Measurements from ENCODE around the gene GNB1.
A peak's percentile ranks its signal among the peaks of the same experiment; 100 is the strongest.

The GNB1 gene

GRCh38 chr1:1794999-1795398 is 95.9 kb downstream of the GNB1 start:
- Histone ChIP-seq H3K9ac (ENCODE audit: low read depth, low read length) (no peak overlapping the region), H2AFZ (ENCODE audit: low read depth, low read length) (no peak overlapping the region), H3K27ac (ENCODE audit: low read length) (no peak overlapping the region), H4K20me1 (ENCODE audit: insufficient read depth, low read length) (peaks cover 63% of the 10 kb centered on the region), H3K36me3 (ENCODE audit: insufficient read depth, low read length) (peaks cover 91% of the 10 kb centered on the region), H3K27me3 (ENCODE audit: insufficient read depth, low read length, poor library complexity) (no peaks in the 10 kb centered on the region), H3K4me1 (ENCODE audit: insufficient read depth, low read length) (no peaks in the 10 kb centered on the region), H3K4me2 (ENCODE audit: insufficient read depth, low read length) (no peak overlapping the region), H3K9me3 (ENCODE audit: insufficient read depth, low read length, severe bottlenecking) (no peaks in the 10 kb centered on the region), H3K4me3 (ENCODE audit: low read depth in 1 of 2, low read length in 2 of 2) (no peak overlapping the region), H3K79me2 (ENCODE audit: insufficient read depth, low read length) (peaks cover 73% of the 10 kb centered on the region)
- ATAC-seq (ENCODE audit: insufficient read depth, low read depth): no peak
- TF ChIP-seq CTCF (IDR thresholded peaks at IDR 0.05; ENCODE audit: borderline replicate concordance, extremely low read depth, low read length, poor library complexity, severe bottlenecking) (peak; percentile 5), EZH2 (IDR thresholded peaks at IDR 0.05; ENCODE audit: borderline replicate concordance, low read depth, low read length, severe bottlenecking) (no peak)
- no peak for DNase-seq

- Histone ChIP-seq H3K4me3 (ENCODE audit: low read depth in 1 of 2, low read length in 2 of 2) (no peak overlapping the region), H3K27me3 (ENCODE audit: insufficient read depth, low read length, poor library complexity) (no peaks in the 10 kb centered on the region), H4K20me1 (ENCODE audit: insufficient read depth, low read length) (peaks cover 59% of the 10 kb centered on the region), H2AFZ (ENCODE audit: low read depth, low read length) (no peak overlapping the region), H3K27ac (ENCODE audit: low read length) (no peak overlapping the region), H3K4me2 (ENCODE audit: insufficient read depth, low read length) (no peak overlapping the region), H3K9ac (ENCODE audit: low read depth, low read length) (no peak overlapping the region), H3K4me1 (ENCODE audit: insufficient read depth, low read length) (no peaks in the 10 kb centered on the region), H3K79me2 (ENCODE audit: insufficient read depth, low read length) (peaks cover 65% of the 10 kb centered on the region), H3K36me3 (ENCODE audit: insufficient read depth, low read length) (peaks cover 95% of the 10 kb centered on the region), H3K9me3 (ENCODE audit: insufficient read depth, low read length, severe bottlenecking) (no peaks in the 10 kb centered on the region)
- TF ChIP-seq EZH2 (IDR thresholded peaks at IDR 0.05; ENCODE audit: borderline replicate concordance, low read depth, low read length, severe bottlenecking) (no peak), CTCF (IDR thresholded peaks at IDR 0.05; ENCODE audit: borderline replicate concordance, extremely low read depth, low read length, poor library complexity, severe bottlenecking) (no peak)
- DNase-seq: no peak
- ATAC-seq (ENCODE audit: insufficient read depth, low read depth): no peak
These were observed 97.2 kb downstream of the GNB1 start for GRCh38 chr1:1793481-1794244.

- Histone ChIP-seq H3K36me3 (ENCODE audit: insufficient read depth, low read length) (peaks cover 90% of the 10 kb centered on the region), H4K20me1 (ENCODE audit: insufficient read depth, low read length) (peaks cover 51% of the 10 kb centered on the region), H3K4me3 (ENCODE audit: low read depth in 1 of 2, low read length in 2 of 2) (no peak overlapping the region), H3K27me3 (ENCODE audit: insufficient read depth, low read length, poor library complexity) (no peaks in the 10 kb centered on the region), H3K4me1 (ENCODE audit: insufficient read depth, low read length) (no peaks in the 10 kb centered on the region), H2AFZ (ENCODE audit: low read depth, low read length) (no peak overlapping the region), H3K4me2 (ENCODE audit: insufficient read depth, low read length) (no peak overlapping the region), H3K79me2 (ENCODE audit: insufficient read depth, low read length) (peaks cover 30% of the 10 kb centered on the region), H3K9ac (ENCODE audit: low read depth, low read length) (no peak overlapping the region), H3K27ac (ENCODE audit: low read length) (no peak overlapping the region), H3K9me3 (ENCODE audit: insufficient read depth, low read length, severe bottlenecking) (no peaks in the 10 kb centered on the region)
- TF ChIP-seq EZH2 (IDR thresholded peaks at IDR 0.05; ENCODE audit: borderline replicate concordance, low read depth, low read length, severe bottlenecking) (no peak), CTCF (IDR thresholded peaks at IDR 0.05; ENCODE audit: borderline replicate concordance, extremely low read depth, low read length, poor library complexity, severe bottlenecking) (peak; percentile 52)
- ATAC-seq (ENCODE audit: insufficient read depth, low read depth) (no peak), DNase-seq (no peak)
These were observed 102.0 kb downstream of the GNB1 start for GRCh38 chr1:1788646-1789431.

All from DND-41 (cell line).